ENCODE results near the gene ACER3.
"Not testable (repeated sequence)": the region's sequence is repeated elsewhere in the genome, so short reads cannot be mapped to it uniquely, and the experiment has no call there.

ACER3 gene

GRCh38 chr11:77044356-77044755, 183.6 kb downstream of the ACER3 start:
- no peak for DNase-seq

GRCh38 chr11:77044886-77045285, 184.2 kb downstream of the ACER3 start:
- no peak for DNase-seq

- peak; percentile 32 for DNase-seq
These were observed 185.4 kb downstream of the ACER3 start for GRCh38 chr11:77046060-77046501.

GRCh38 chr11:77047007-77047927, 186.5 kb downstream of the ACER3 start:
- DNase-seq: peak; percentile 91

- DNase-seq: not testable (repeated sequence)
These were observed 187.3 kb downstream of the ACER3 start for GRCh38 chr11:77047928-77048446.

- DNase-seq: no peak
These were observed 188.3 kb downstream of the ACER3 start for GRCh38 chr11:77049026-77049425.

- DNase-seq: no peak
These were observed 190.8 kb downstream of the ACER3 start for GRCh38 chr11:77051511-77051910.

GRCh38 chr11:77052518-77052917, 191.8 kb downstream of the ACER3 start:
- DNase-seq: no peak

GRCh38 chr11:77053217-77054015, 192.7 kb downstream of the ACER3 start:
- no peak for DNase-seq

GRCh38 chr11:77054084-77054483, 193.4 kb downstream of the ACER3 start:
- no peak for DNase-seq

GRCh38 chr11:77055101-77055561, 194.4 kb downstream of the ACER3 start:
- DNase-seq: peak; percentile 20

- no peak for DNase-seq
These were observed 195.2 kb downstream of the ACER3 start for GRCh38 chr11:77055913-77056312.

- no peak for DNase-seq
These were observed 196.2 kb downstream of the ACER3 start for GRCh38 chr11:77056814-77057402.

- DNase-seq: no peak
These were observed 197.3 kb downstream of the ACER3 start for GRCh38 chr11:77057938-77058474.

GRCh38 chr11:77058900-77059299, 198.2 kb downstream of the ACER3 start:
- DNase-seq: no peak

GRCh38 chr11:77059806-77060205, 199.1 kb downstream of the ACER3 start:
- no peak for DNase-seq

- DNase-seq: no peak
These were observed 199.5 kb downstream of the ACER3 start for GRCh38 chr11:77060234-77060633.

- DNase-seq: peak; percentile 60
These were observed 200.5 kb downstream of the ACER3 start for GRCh38 chr11:77061258-77061657.

GRCh38 chr11:77062924-77063323, 202.2 kb downstream of the ACER3 start:
- DNase-seq: no peak

GRCh38 chr11:77063407-77063806, 202.7 kb downstream of the ACER3 start:
- DNase-seq: no peak

GRCh38 chr11:77063861-77064260, 203.1 kb downstream of the ACER3 start:
- no peak for DNase-seq

GRCh38 chr11:77064648-77065217, 204.0 kb downstream of the ACER3 start:
- DNase-seq: no peak
